ENCODE data around the gene CYP46A1. TPM values are rescaled to one million over a fixed set of nuclear protein-coding genes. Genes with fewer than 3 reads are reported as not detected.

Gene CYP46A1
- total RNA-seq, 1 donor from 2014 or later, result under 0.01 TPM

GRCh38 chr14:99742074-99742473, 58.0 kb downstream of the CYP46A1 start:
- TF ChIP-seq CTCF (conservative IDR thresholded peaks at IDR 0.05; ENCODE audit: low read depth, low read length), result no peak
- H3K4me3 ChIP-seq (ENCODE audit: low read depth, low read length), result no peak overlapping the region
- no peak for DNase-seq (ENCODE audit: low read depth)

- H3K4me3 ChIP-seq (ENCODE audit: low read depth, low read length), result no peak overlapping the region
- no peak for DNase-seq (ENCODE audit: low read depth)
- TF ChIP-seq CTCF (conservative IDR thresholded peaks at IDR 0.05; ENCODE audit: low read depth, low read length), result no peak
These were observed 58.7 kb downstream of the CYP46A1 start for GRCh38 chr14:99742509-99743487.

DNA sequence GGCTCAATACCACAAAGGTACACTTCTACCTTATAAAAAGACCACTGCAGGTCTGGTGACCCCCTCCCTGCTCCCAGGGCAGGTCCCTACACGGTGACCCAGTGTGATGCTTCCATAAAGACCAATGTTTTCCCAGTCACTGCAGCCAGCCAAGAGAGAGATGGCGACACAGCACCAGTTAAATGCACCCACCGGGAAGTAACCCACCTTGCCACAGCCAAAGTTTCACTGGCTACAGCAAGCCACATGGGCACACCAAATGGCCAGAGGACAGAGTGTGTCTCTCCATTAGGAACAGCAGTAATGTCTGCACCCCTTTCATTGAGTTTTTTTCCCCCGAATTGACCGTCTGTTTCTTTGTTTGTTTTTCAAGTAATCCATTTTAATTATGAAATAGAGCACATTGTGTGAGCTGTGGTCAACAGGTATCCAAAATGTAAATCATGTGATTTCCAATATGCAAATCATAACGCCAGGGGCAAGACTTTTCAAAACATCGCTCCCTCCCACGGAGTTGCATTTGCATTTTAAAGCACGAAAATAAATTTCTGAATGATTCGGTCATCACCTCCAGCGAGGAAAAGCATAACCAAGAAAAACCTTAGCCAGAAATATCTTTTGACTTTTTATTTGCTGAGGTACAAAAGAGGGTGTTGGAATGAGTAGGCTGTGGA, 60.2 kb downstream of the CYP46A1 start:
- DNase-seq (ENCODE audit: low read depth), result no peak
- peak; percentile 29 for TF ChIP-seq CTCF (conservative IDR thresholded peaks at IDR 0.05; ENCODE audit: low read depth, low read length)
- H3K4me3 ChIP-seq (ENCODE audit: low read depth, low read length), result no peak overlapping the region

GRCh38 chr14:99744873-99745224, 60.8 kb downstream of the CYP46A1 start:
- DNase-seq (ENCODE audit: low read depth), result no peak
- H3K4me3 ChIP-seq (ENCODE audit: low read depth, low read length), result no peak overlapping the region
- no peak for TF ChIP-seq CTCF (conservative IDR thresholded peaks at IDR 0.05; ENCODE audit: low read depth, low read length)

DNA sequence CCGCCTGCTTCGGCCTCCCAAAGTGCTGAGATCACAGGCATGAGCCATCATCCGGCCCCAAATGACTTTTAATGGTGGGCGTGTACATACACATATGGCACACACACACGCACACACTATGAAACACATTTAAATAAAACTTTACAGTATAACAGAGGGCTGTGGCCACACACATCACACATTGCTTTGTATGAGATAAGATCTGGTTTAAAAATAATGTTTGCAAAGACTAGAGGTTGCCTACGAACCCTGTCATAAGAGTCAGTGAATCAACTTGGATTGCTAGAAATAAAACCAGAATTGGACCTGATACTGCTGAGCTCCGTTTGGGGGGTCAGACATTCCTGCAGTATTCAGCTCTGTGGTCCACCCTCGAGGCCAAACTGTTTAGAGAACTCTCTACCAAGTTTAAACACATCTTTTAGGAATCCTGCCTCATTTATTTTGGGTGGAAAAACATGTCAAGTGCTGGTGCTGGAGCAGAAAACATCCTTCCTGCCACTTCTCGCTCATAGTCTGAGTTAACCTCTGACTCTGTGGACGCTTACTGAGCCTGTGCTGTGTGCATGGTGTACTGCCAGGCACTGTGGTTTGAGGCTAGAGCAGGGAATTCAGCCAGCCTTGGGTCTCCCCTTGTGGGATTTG, 61.3 kb downstream of the CYP46A1 start:
- TF ChIP-seq CTCF (conservative IDR thresholded peaks at IDR 0.05; ENCODE audit: low read depth, low read length), result no peak
- H3K4me3 ChIP-seq (ENCODE audit: low read depth, low read length), result no peak overlapping the region
- no peak for DNase-seq (ENCODE audit: low read depth)

GRCh38 chr14:99747167-99747566, 63.1 kb downstream of the CYP46A1 start:
- no peak overlapping the region for H3K4me3 ChIP-seq (ENCODE audit: low read depth, low read length)
- TF ChIP-seq CTCF (conservative IDR thresholded peaks at IDR 0.05; ENCODE audit: low read depth, low read length), result no peak
- no peak for DNase-seq (ENCODE audit: low read depth)
